Endothelial cell of umbilical vein (primary cell): ENCODE results near the gene GOLGA1. TPM values are rescaled to one million over a fixed set of nuclear protein-coding genes. Genes with fewer than 3 reads are reported as not detected.

Experiments
- BruUV-seq: library from RNA; stranded (reverse); fragments of 400-500 nt; replicated peaks from 2 replicates; lab custom pipeline; 2021; lab: Mats Ljungman, UMichigan
- CTCF ChIA-PET: fragments of 300-600, 350-600 bp; sonication (Branson Sonifier 250); formaldehyde crosslinking; loops from one replicate; lab custom pipeline; 2021; ENCODE audit warnings: antibody characterized with exemption, inconsistent platforms; lab: Charles Lee
- POLR2A ChIA-PET: fragments of 300-600, 350-600 bp; sonication (Branson Sonifier 250); formaldehyde crosslinking; loops from one replicate; lab custom pipeline; 2021; ENCODE audit warnings: antibody characterized with exemption, inconsistent platforms; lab: Charles Lee
- DNase-seq: peaks from one replicate; pipeline ENCODE4 v3.0.0-alpha.2; 2011; ENCODE audit warnings: low read depth, low spot score
- FAIRE-seq: peaks from 2 replicates; lab custom pipeline; 2011; peaks lifted over from hg19 to GRCh38; lab: Jason Lieb, UNC
- H2AFZ ChIP-seq: 2 replicates; pipeline ENCODE4 v1.6.0; 2012; ENCODE audit warnings: low read depth, low read length, control low read depth, inconsistent platforms
- H3K27ac ChIP-seq: 2 replicates; pipeline ENCODE4 v1.5.1; 2011; ENCODE audit warnings: low read depth, mild to moderate bottlenecking, control low read depth, low read length, moderate library complexity; ENCODE audit not compliant: insufficient read depth
- H3K27me3 ChIP-seq, 2 experiments: 2 replicates each; pipeline versions ENCODE4 v1.6.0 to v1.6.1; 2011; ENCODE audit warnings: low read length in 2 of 2, mixed read lengths in 1 of 2; ENCODE audit not compliant: control insufficient read depth in 2 of 2, insufficient read depth in 2 of 2
- H3K36me3 ChIP-seq, 2 experiments: 2 replicates in 1 of 2; 3 replicates in 1 of 2; pipeline ENCODE4 v1.5.1; 2011; ENCODE audit warnings: low read length in 2 of 2, mild to moderate bottlenecking in 1 of 2, moderate library complexity in 1 of 2; ENCODE audit not compliant: control insufficient read depth in 2 of 2, insufficient read depth in 2 of 2; ENCODE audit errors: extremely low read depth in 1 of 2
- H3K4me1 ChIP-seq: 3 replicates; pipeline ENCODE4 v1.5.1; 2011; ENCODE audit warnings: mild to moderate bottlenecking, low read length; ENCODE audit not compliant: control insufficient read depth, insufficient read depth; ENCODE audit errors: extremely low read depth
- H3K4me2 ChIP-seq: 2 replicates; pipeline ENCODE4 v1.6.1; 2011; ENCODE audit warnings: low read length, control low read depth, mixed read lengths; ENCODE audit not compliant: insufficient read depth
- H3K4me3 ChIP-seq, 3 experiments: fragments of 200-600 bp in 1 of 3; sonication (generic), shearing (Covaris generic) in 1 of 3; replicated peaks in 1 of 3; 2 replicates each; pipeline ENCODE4 v1.5.1; 2011 to 2016; ENCODE audit warnings: control low read depth in 3 of 3, low read length in 3 of 3, mild to moderate bottlenecking in 2 of 3, inconsistent platforms in 1 of 3, low read depth in 1 of 3, moderate library complexity in 1 of 3; ENCODE audit not compliant: insufficient read depth in 1 of 3
- H3K79me2 ChIP-seq: 2 replicates; pipeline ENCODE4 v1.6.0; 2012; ENCODE audit warnings: low read length, inconsistent platforms; ENCODE audit not compliant: control insufficient read depth, insufficient read depth
- H3K9ac ChIP-seq: replicated peaks from 2 replicates; pipeline ENCODE3; 2011; ENCODE audit warnings: low read length, control low read depth; ENCODE audit not compliant: insufficient read depth; ENCODE audit errors: extremely low read depth
- H3K9me1 ChIP-seq: replicated peaks from 3 replicates; pipeline ENCODE4 v1.6.0; 2011; ENCODE audit warnings: mild to moderate bottlenecking, low read length; ENCODE audit not compliant: control insufficient read depth, insufficient read depth; ENCODE audit errors: extremely low read depth
- H3K9me3 ChIP-seq: replicated peaks from 2 replicates; pipeline ENCODE4 v1.5.1; 2012; ENCODE audit warnings: low read length, inconsistent platforms; ENCODE audit not compliant: control insufficient read depth, insufficient read depth
- H4K20me1 ChIP-seq: replicated peaks from 2 replicates; pipeline ENCODE3; 2011; ENCODE audit warnings: mild to moderate bottlenecking, low read length; ENCODE audit not compliant: control insufficient read depth, insufficient read depth; ENCODE audit errors: extremely low read depth
- CTCF ChIP-seq, 2 donors: IDR thresholded peaks; 1 replicate in 1 of 2; 2 replicates in 1 of 2; pipeline ENCODE4 v1.5.1; 2011; ENCODE audit warnings: low read length in 2 of 2, mild to moderate bottlenecking in 2 of 2, moderate library complexity in 2 of 2, control low read depth in 1 of 2, inconsistent platforms in 1 of 2, low read depth in 1 of 2; ENCODE audit not compliant: insufficient read depth in 1 of 2; ENCODE audit errors: extremely low read depth in 1 of 2
- EZH2 ChIP-seq: IDR thresholded peaks from 2 replicates; pipeline ENCODE4 v1.6.1; 2012; ENCODE audit warnings: borderline replicate concordance, low read depth, mild to moderate bottlenecking, moderate library complexity, low read length, inconsistent platforms; ENCODE audit not compliant: severe bottlenecking
- FOS ChIP-seq: IDR thresholded peaks from 2 replicates; pipeline ENCODE4 v1.6.1; 2011; ENCODE audit warnings: mild to moderate bottlenecking, low read length, moderate library complexity, borderline replicate concordance; ENCODE audit not compliant: insufficient read depth
- GATA2 ChIP-seq: IDR thresholded peaks from 2 replicates; pipeline ENCODE4 v1.7.0; 2011; ENCODE audit warnings: low read depth, mild to moderate bottlenecking, moderate library complexity, mixed read lengths, low read length; ENCODE audit not compliant: insufficient read length, insufficient read depth
- JUN ChIP-seq: IDR thresholded peaks from 2 replicates; pipeline ENCODE4 v1.6.1; 2011; ENCODE audit warnings: borderline replicate concordance, low read depth; ENCODE audit not compliant: insufficient read length, insufficient read depth
- MAX ChIP-seq: IDR thresholded peaks from 2 replicates; pipeline ENCODE4 v1.6.1; 2011; ENCODE audit not compliant: insufficient read depth, insufficient read length
- MYC ChIP-seq: IDR thresholded peaks from one replicate; pipeline ENCODE4 v1.6.1; 2011; ENCODE audit warnings: mild to moderate bottlenecking, low read depth, low read length
- POLR2A ChIP-seq: IDR thresholded peaks from 2 replicates; pipeline ENCODE4 v1.6.1; 2012; ENCODE audit warnings: low read depth, mild to moderate bottlenecking, control low read depth, low read length
- POLR2AphosphoS5 ChIP-seq: IDR thresholded peaks from 2 replicates; pipeline ENCODE4 v1.6.1; 2012; ENCODE audit warnings: low read depth, mild to moderate bottlenecking, control low read depth, low read length, moderate library complexity; ENCODE audit not compliant: insufficient read depth
- dilution Hi-C: fragments of 300-500 bp; cut with MboI; formaldehyde crosslinking; loops from one replicate; pipeline ENCODE4 v1.15.0; 2019; ENCODE audit warnings: low sequenced_read_pairs; ENCODE audit not compliant: extremely low pct_ligation_motif_present
- intact Hi-C: fragments of 100-400 bp; cut with micrococcal nuclease; formaldehyde crosslinking; loops from one replicate; pipeline ENCODE4 v1.10.0; 2022
- polyA plus RNA-seq, 4 experiments: library from polyadenylated mRNA; depleted of rRNA in 3 of 4; stranded (reverse) in 3 of 4; unstranded in 1 of 4; fragments of >200 nt; gene quantifications; 2 replicates each; pipeline versions ENCODE4 v1.2.1 to v1.2.3, GENCODE V29; 2011 to 2012; ENCODE audit warnings: missing spikeins in 1 of 4
- total RNA-seq: library from RNA; stranded (reverse); gene quantifications from 2 replicates; pipeline ENCODE4 v1.2.3, GENCODE V29; 2021

GOLGA1 gene
- total and polyA plus RNA-seq, 2 donors (not counting 3 experiments of a cell fraction or from before 2014, with no cell fraction given), result 13.1 to 19.9 TPM

GRCh38 chr9:124954255-124954654, 13.4 kb upstream of the GOLGA1 start:
- Histone ChIP-seq H3K4me3 (no peak overlapping the region), H3K27me3 (no peaks in the 10 kb centered on the region), H3K9me1 (no peaks in the 10 kb centered on the region), H3K4me1 (no peaks in the 10 kb centered on the region), H3K27ac (no peak overlapping the region), H4K20me1 (no peaks in the 10 kb centered on the region), H3K9me3 (no peaks in the 10 kb centered on the region), H3K9ac (no peak overlapping the region), H3K4me2 (no peak overlapping the region), H2AFZ (no peak overlapping the region), H3K79me2 (no peaks in the 10 kb centered on the region), H3K36me3 (no peaks in the 10 kb centered on the region)
- no peak for DNase-seq
- CTCF ChIA-PET, result no interaction called here
- TF ChIP-seq POLR2A, result no peak
- TF ChIP-seq MYC, result no peak
- no peak for TF ChIP-seq MAX
- no peak for TF ChIP-seq CTCF (IDR thresholded peaks at IDR 0.05; ENCODE audit: extremely low read depth in 1 of 2, insufficient read depth in 1 of 2, low read depth in 1 of 2, low read length in 2 of 2)
- no peak for TF ChIP-seq EZH2
- TF ChIP-seq FOS, result no peak
- TF ChIP-seq JUN, result no peak
- no peak for TF ChIP-seq GATA2
- no peak for TF ChIP-seq POLR2AphosphoS5
- dilution Hi-C loops (no loop called here), intact Hi-C loops (no loop called here)
- POLR2A ChIA-PET, result no interaction called here
- BruUV-seq, result no TSS peak
- FAIRE-seq, result no peak
